DND-41 (cell line): ENCODE data around the gene TLDC2.

Experiments used
- ATAC-seq: fragments of 200-7000 bp; cut with Tn5 transposase; 3 replicates; pipeline ENCODE4 v1.9.1; 2021; ENCODE audit warnings: low read depth; ENCODE audit not compliant: insufficient read depth
- DNase-seq: peaks from one replicate; pipeline ENCODE4 v3.0.0-alpha.2; 2020
- H2AFZ ChIP-seq: 2 replicates; pipeline ENCODE4 v1.6.0; 2012; ENCODE audit warnings: low read depth, low read length
- H3K27ac ChIP-seq: 2 replicates; pipeline ENCODE4 v1.5.1; 2012; ENCODE audit warnings: low read length, inconsistent platforms
- H3K27me3 ChIP-seq: fragments of 200-600 bp; sonication (generic); 2 replicates; pipeline ENCODE4 v1.6.0; 2012; ENCODE audit warnings: low read length, mild to moderate bottlenecking, inconsistent platforms; ENCODE audit not compliant: insufficient read depth, poor library complexity
- H3K36me3 ChIP-seq: 2 replicates; pipeline ENCODE4 v1.5.1; 2012; ENCODE audit warnings: low read length, inconsistent platforms; ENCODE audit not compliant: insufficient read depth
- H3K4me1 ChIP-seq: 2 replicates; pipeline ENCODE4 v1.5.1; 2012; ENCODE audit warnings: mild to moderate bottlenecking, low read length; ENCODE audit not compliant: insufficient read depth
- H3K4me2 ChIP-seq: 2 replicates; pipeline ENCODE4 v1.6.0; 2012; ENCODE audit warnings: mild to moderate bottlenecking, moderate library complexity, low read length, inconsistent platforms; ENCODE audit not compliant: insufficient read depth
- H3K4me3 ChIP-seq, 2 experiments: fragments of 200-600 bp in 1 of 2; shearing (Covaris generic) in 1 of 2; 2 replicates each; pipeline ENCODE4 v1.5.1; 2012 to 2016; ENCODE audit warnings: inconsistent platforms in 2 of 2, low read length in 2 of 2, mild to moderate bottlenecking in 2 of 2, low read depth in 1 of 2, moderate library complexity in 1 of 2
- H3K79me2 ChIP-seq: 2 replicates; pipeline ENCODE4 v1.6.0; 2012; ENCODE audit warnings: low read length, inconsistent platforms; ENCODE audit not compliant: insufficient read depth
- H3K9ac ChIP-seq: 2 replicates; pipeline ENCODE4 v1.6.0; 2012; ENCODE audit warnings: low read depth, mild to moderate bottlenecking, inconsistent platforms, low read length, moderate library complexity
- H3K9me3 ChIP-seq: 2 replicates; pipeline ENCODE4 v1.5.1; 2012; ENCODE audit warnings: low read length, moderate library complexity, mild to moderate bottlenecking, inconsistent platforms; ENCODE audit not compliant: insufficient read depth, severe bottlenecking
- H4K20me1 ChIP-seq: 2 replicates; pipeline ENCODE4 v1.6.0; 2012; ENCODE audit warnings: low read length; ENCODE audit not compliant: insufficient read depth
- CTCF ChIP-seq: IDR thresholded peaks from 2 replicates; pipeline ENCODE4 v1.5.1; 2012; ENCODE audit warnings: borderline replicate concordance, low read length, moderate library complexity, mild to moderate bottlenecking; ENCODE audit not compliant: poor library complexity, severe bottlenecking; ENCODE audit errors: extremely low read depth
- EZH2 ChIP-seq: IDR thresholded peaks from 3 replicates; pipeline ENCODE4 v1.6.1; 2012; ENCODE audit warnings: borderline replicate concordance, low read depth, mild to moderate bottlenecking, moderate library complexity, low read length, inconsistent platforms; ENCODE audit not compliant: severe bottlenecking

The TLDC2 gene

DNA sequence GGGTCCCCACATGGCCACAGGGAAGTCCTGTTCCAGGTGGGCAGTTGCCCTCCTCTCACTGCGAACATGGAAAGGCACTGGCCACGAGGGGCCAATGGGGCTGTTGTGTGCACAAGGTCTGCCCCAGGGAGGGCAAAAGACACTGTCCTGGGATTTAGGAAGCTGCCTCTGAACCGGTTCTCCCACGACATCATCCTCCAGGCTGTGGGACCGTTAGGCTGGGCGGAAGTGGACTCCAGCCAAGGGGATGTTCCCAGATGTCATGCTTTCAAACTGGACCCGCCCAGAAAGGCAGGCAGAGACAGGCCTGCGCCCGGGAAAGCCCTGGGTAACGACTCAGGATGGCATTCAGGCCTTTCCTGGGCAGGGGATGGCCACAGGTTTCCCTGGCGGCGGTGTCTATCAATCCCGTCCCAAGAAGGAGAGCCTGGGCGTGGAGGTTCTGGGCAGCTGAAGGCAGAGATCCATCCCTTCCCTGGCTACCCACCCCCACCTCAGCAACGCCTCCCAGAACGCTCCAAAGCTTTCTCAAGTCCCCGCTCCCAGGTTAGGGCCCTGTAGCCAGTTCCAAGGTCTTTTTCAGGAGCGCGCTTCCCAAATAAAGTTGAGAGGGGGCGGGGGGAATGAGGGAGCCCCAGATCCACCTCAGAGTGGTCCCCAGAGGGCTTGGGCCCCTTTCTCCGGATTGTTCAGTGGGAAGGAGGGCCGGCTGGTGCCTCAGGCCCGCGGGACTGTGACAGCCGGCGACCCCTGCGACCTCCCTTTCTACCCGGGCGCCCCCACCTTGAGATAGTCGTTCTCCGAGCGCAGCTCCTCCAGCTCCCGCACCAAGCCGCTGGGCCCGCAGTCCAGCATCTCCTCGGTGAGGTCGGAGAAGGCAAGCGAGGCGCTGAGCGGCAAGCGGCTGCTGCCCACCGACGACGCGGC lies 13.8 kb upstream of the TLDC2 start:
- Histone ChIP-seq H3K36me3 (peaks cover 32% of the 10 kb centered on the region), H3K4me3 (peak overlapping the region; percentile 8 to 80; a peak in 3 of 4 replicates), H3K9ac (peak overlapping the region; percentile 87), H3K4me2 (peak overlapping the region; percentile 87), H4K20me1 (peaks cover 30% of the 10 kb centered on the region), H3K27ac (0 out of 2 replicates have a peak overlapping the region, but pooled peaks have one; percentile 8), H3K27me3 (no peaks in the 10 kb centered on the region), H3K4me1 (peaks cover 36% of the 10 kb centered on the region), H3K9me3 (no peaks in the 10 kb centered on the region), H2AFZ (no peak overlapping the region), H3K79me2 (peaks cover 44% of the 10 kb centered on the region)
- TF ChIP-seq CTCF = no peak
- no peak for TF ChIP-seq EZH2
- ATAC-seq = no peak
- DNase-seq = no peak

GRCh38 chr20:36862857-36863668 lies 12.9 kb upstream of the TLDC2 start:
- Histone ChIP-seq H3K36me3 (peaks cover 27% of the 10 kb centered on the region), H3K9ac (peak overlapping the region; percentile 87), H3K4me3 (peak overlapping the region; percentile 22 to 80; a peak in 3 of 4 replicates), H3K9me3 (no peaks in the 10 kb centered on the region), H4K20me1 (peaks cover 25% of the 10 kb centered on the region), H3K27me3 (no peaks in the 10 kb centered on the region), H3K27ac (peak overlapping the region; percentile 67), H3K4me1 (peaks cover 36% of the 10 kb centered on the region), H2AFZ (peak overlapping the region; percentile 83), H3K4me2 (peak overlapping the region; percentile 87), H3K79me2 (peaks cover 40% of the 10 kb centered on the region)
- TF ChIP-seq EZH2 (no peak), CTCF (no peak)
- ATAC-seq = no peak; the same call in 2 of the 3 replicates
- no peak for DNase-seq

- Histone ChIP-seq H3K27ac (no peak overlapping the region), H3K4me3 (no peak overlapping the region), H3K9ac (no peak overlapping the region), H2AFZ (no peak overlapping the region), H3K79me2 (peaks cover 28% of the 10 kb centered on the region), H3K4me2 (no peak overlapping the region), H3K9me3 (no peaks in the 10 kb centered on the region), H3K27me3 (no peaks in the 10 kb centered on the region), H4K20me1 (peaks cover 15% of the 10 kb centered on the region), H3K4me1 (peaks cover 33% of the 10 kb centered on the region), H3K36me3 (peaks cover 15% of the 10 kb centered on the region)
- no peak for ATAC-seq
- DNase-seq = no peak
- TF ChIP-seq CTCF (no peak), EZH2 (no peak)
These were observed 10.7 kb upstream of the TLDC2 start for GRCh38 chr20:36865076-36865860.
